GM19023 (cell line): Measurements from ENCODE around the gene ARPP21.

ENCODE experiments used
- ATAC-seq: cut with Tn5 transposase; IDR thresholded peaks from one replicate; pipeline ENCODE4 v1.9.1; 2021; ENCODE audit warnings: mild to moderate bottlenecking, moderate library complexity; ENCODE audit not compliant: unreplicated experiment

ARPP21 gene

GRCh38 chr3:35674451-35675109 lies 35.3 kb downstream of the ARPP21 start:
- ATAC-seq = no peak

GRCh38 chr3:35675206-35675605 lies 35.9 kb downstream of the ARPP21 start:
- ATAC-seq = no peak

- ATAC-seq = no peak
These were observed 36.3 kb downstream of the ARPP21 start for GRCh38 chr3:35675621-35676020.

- no peak for ATAC-seq
These were observed 38.5 kb downstream of the ARPP21 start for GRCh38 chr3:35677797-35678196.

GRCh38 chr3:35678643-35679161 lies 39.4 kb downstream of the ARPP21 start:
- ATAC-seq = no peak

- no peak for ATAC-seq
These were observed 40.2 kb downstream of the ARPP21 start for GRCh38 chr3:35679409-35680080.

GRCh38 chr3:35680866-35681650 lies 41.7 kb downstream of the ARPP21 start:
- no peak for ATAC-seq

- no peak for ATAC-seq
These were observed 45.8 kb downstream of the ARPP21 start for GRCh38 chr3:35685153-35685552.

- no peak for ATAC-seq
These were observed 49.5 kb downstream of the ARPP21 start for GRCh38 chr3:35688826-35689225.

GRCh38 chr3:35690271-35690670 lies 50.9 kb downstream of the ARPP21 start:
- no peak for ATAC-seq

- no peak for ATAC-seq
These were observed 66.6 kb downstream of the ARPP21 start for GRCh38 chr3:35705904-35706303.

- ATAC-seq = no peak
These were observed 68.6 kb downstream of the ARPP21 start for GRCh38 chr3:35707904-35708303.

GRCh38 chr3:35708394-35709271 lies 69.3 kb downstream of the ARPP21 start:
- no peak for ATAC-seq

GRCh38 chr3:35709691-35710090 lies 70.4 kb downstream of the ARPP21 start:
- ATAC-seq = no peak

- no peak for ATAC-seq
These were observed 71.2 kb downstream of the ARPP21 start for GRCh38 chr3:35710554-35710953.

- no peak for ATAC-seq
These were observed 79.6 kb downstream of the ARPP21 start for GRCh38 chr3:35718921-35719320.

- ATAC-seq = no peak
These were observed 82.3 kb downstream of the ARPP21 start for GRCh38 chr3:35721628-35722027.

GRCh38 chr3:35722902-35723301 lies 83.6 kb downstream of the ARPP21 start:
- no peak for ATAC-seq

GRCh38 chr3:35723480-35724097 lies 84.3 kb downstream of the ARPP21 start:
- ATAC-seq = no peak

- ATAC-seq = no peak
These were observed 84.8 kb downstream of the ARPP21 start for GRCh38 chr3:35724106-35724505.
